Left lung (tissue), 10 donors: ENCODE data around the gene CCDC78. TPM values are rescaled to one million over a fixed set of nuclear protein-coding genes. Genes with fewer than 3 reads are reported as not detected.

Source experiments
- ATAC-seq: fragments of 200-7000 bp; cut with Tn5 transposase; one replicate; pipeline ENCODE4 v1.9.1; 2020; ENCODE audit warnings: moderate library complexity
- DNase-seq, 4 donors: peaks; one replicate each; pipeline ENCODE4 v3.0.0-alpha.2; 2013 to 2020
- H3K27ac ChIP-seq, 2 donors: fragments of 200-600 bp; sonication (generic) in 1 of 2; one replicate each; pipeline versions ENCODE4 v1.5.0 to v1.8.0; 2020 to 2021
- H3K27me3 ChIP-seq, 2 donors: fragments of 200-600 bp; sonication (generic) in 1 of 2; one replicate each; pipeline versions ENCODE4 v1.5.0 to v1.8.0; 2020 to 2021
- H3K36me3 ChIP-seq, 2 donors: fragments of 200-600 bp; sonication (generic) in 1 of 2; one replicate each; pipeline versions ENCODE4 v1.5.0 to v1.8.0; 2020 to 2021
- H3K4me1 ChIP-seq, 2 donors: fragments of 200-600 bp; one replicate each; pipeline ENCODE4 v1.8.0; 2021
- H3K4me3 ChIP-seq, 2 donors: fragments of 200-600 bp; sonication (generic) in 1 of 2; one replicate each; pipeline versions ENCODE4 v1.5.0 to v1.8.0; 2020 to 2021; ENCODE audit warnings: mild to moderate bottlenecking in 1 of 2
- H3K9me3 ChIP-seq, 2 donors: fragments of 200-600 bp; sonication (generic) in 1 of 2; one replicate each; pipeline versions ENCODE4 v1.5.0 to v1.8.0; 2020 to 2021
- CTCF ChIP-seq, 2 donors: fragments of 200-600 bp; sonication (generic) in 1 of 2; IDR thresholded peaks; one replicate each; pipeline versions ENCODE4 v1.5.0 to v1.8.0; 2021; ENCODE audit warnings: antibody characterized with exemption in 2 of 2
- intact Hi-C, 2 donors: fragments of 100-400 bp; cut with DNase I; formaldehyde crosslinking; loops; one replicate each; pipeline versions ENCODE4 v1.11.2 to v1.14.2; 2022
- polyA plus RNA-seq, 6 donors: library from polyadenylated mRNA; unstranded; fragments of 120-200 nt; gene quantifications; one replicate each; pipeline ENCODE4 v1.2.1, GENCODE V29; 2013; ENCODE audit not compliant: insufficient read length in 6 of 6
- total RNA-seq, 2 donors: library from RNA; stranded (reverse); fragmentation: NEBNext Ultra II Directional; extraction: Animal tissue kit (Norgen Biotek cat#: 25700); gene quantifications; one replicate each; pipeline ENCODE4 v1.2.1, GENCODE V29; 2021
- donor health status: DM: no; HTN: yes; CAD: no.
- donor health status: DM: no; HTN: no; CAD: no.

CCDC78 gene
- total and polyA plus RNA-seq, 8 donors: 0.96 to 13.7 (median 8.6) TPM

- ATAC-seq (no peak), DNase-seq (peak in 1 of 4 donors; percentile 61)
- Histone ChIP-seq H3K4me3 (no peak overlapping the region), H3K9me3 (no peaks in the 10 kb centered on the region), H3K27ac (no peak overlapping the region), H3K4me1 (peaks cover 11 to 18% of the 10 kb centered on the region in 2 donors), H3K27me3 (peaks cover 0 to 1% of the 10 kb centered on the region in 2 donors), H3K36me3 (peaks cover 0 to 61% of the 10 kb centered on the region in 2 donors)
- no peak for TF ChIP-seq CTCF (IDR thresholded peaks at IDR 0.05)
- intact Hi-C loops: no loop called here
Observed at GRCh38 chr16:736936-737481, 10.8 kb upstream of the CCDC78 start.

- no peak for TF ChIP-seq CTCF (IDR thresholded peaks at IDR 0.05)
- Histone ChIP-seq H3K27ac (no peak overlapping the region), H3K4me1 (peaks cover 7 to 14% of the 10 kb centered on the region in 2 donors), H3K4me3 (no peak overlapping the region), H3K27me3 (no peaks in the 10 kb centered on the region), H3K36me3 (peaks cover 0 to 71% of the 10 kb centered on the region in 2 donors), H3K9me3 (no peaks in the 10 kb centered on the region)
- intact Hi-C loops: no loop called here
- DNase-seq (no peak), ATAC-seq (no peak)
Observed at GRCh38 chr16:735982-736453, 9.8 kb upstream of the CCDC78 start.

GRCh38 chr16:734981-735881 lies 9.0 kb upstream of the CCDC78 start:
- intact Hi-C loops: no loop called here
- Histone ChIP-seq H3K9me3 (no peaks in the 10 kb centered on the region), H3K36me3 (peaks cover 0 to 79% of the 10 kb centered on the region in 2 donors), H3K27me3 (no peaks in the 10 kb centered on the region), H3K4me3 (no peak overlapping the region), H3K4me1 (peaks cover 7 to 11% of the 10 kb centered on the region in 2 donors), H3K27ac (no peak overlapping the region)
- no peak for ATAC-seq
- no peak for TF ChIP-seq CTCF (IDR thresholded peaks at IDR 0.05)
- DNase-seq: peak in 1 of 4 donors; percentile 68

GRCh38 chr16:734208-734980 lies 8.2 kb upstream of the CCDC78 start:
- peaks cover 0 to 84% of the 10 kb centered on the region in 2 donors for H3K36me3 ChIP-seq

More at GRCh38 chr16:734208-734980, 8.2 kb upstream of the CCDC78 start:
- DNase-seq: peak in 1 of 4 donors; percentile 71
- ATAC-seq: no peak
- no peak overlapping the region for H3K4me3 ChIP-seq
- peaks cover 0 to 1% of the 10 kb centered on the region in 2 donors for H3K27me3 ChIP-seq
- intact Hi-C loops: no loop called here
- peaks cover 0 to 2% of the 10 kb centered on the region in 2 donors for H3K4me1 ChIP-seq
- no peaks in the 10 kb centered on the region for H3K9me3 ChIP-seq
- H3K27ac ChIP-seq: no peak overlapping the region
- TF ChIP-seq CTCF (IDR thresholded peaks at IDR 0.05): no peak
